SK-N-SH treated with all-trans-retinoic acid at 6 μM for 48 hours (cell line): ENCODE data around the gene TNS4.

Experiments used
- PATZ1 ChIP-seq: fragments of 250-450 bp; sonication (Bioruptor Pico); IDR thresholded peaks from 2 replicates; pipeline ENCODE4 v1.8.0; 2020; ENCODE audit warnings: mild to moderate bottlenecking, moderate library complexity, borderline replicate concordance
- TCF4 ChIP-seq: fragments of 250-450 bp; sonication (Bioruptor Pico); IDR thresholded peaks from 2 replicates; pipeline ENCODE4 v1.8.0; 2021; ENCODE audit warnings: mild to moderate bottlenecking, moderate library complexity, borderline replicate concordance
- TOX ChIP-seq: fragments of 250-450 bp; sonication (Bioruptor Pico); IDR thresholded peaks from 2 replicates; pipeline ENCODE4 v1.8.0; 2021; ENCODE audit warnings: mild to moderate bottlenecking, moderate library complexity, borderline replicate concordance
- TSHZ2 ChIP-seq: fragments of 250-450 bp; sonication (Bioruptor Pico); IDR thresholded peaks from 2 replicates; pipeline ENCODE4 v1.5.0; 2020; ENCODE audit warnings: mild to moderate bottlenecking, moderate library complexity
- ZC3H10 ChIP-seq: fragments of 250-450 bp; sonication (Bioruptor Pico); IDR thresholded peaks from 2 replicates; pipeline ENCODE4 v1.5.1; 2021; ENCODE audit warnings: mild to moderate bottlenecking, moderate library complexity
- ZFP3 ChIP-seq: fragments of 250-450 bp; sonication (Bioruptor Pico); IDR thresholded peaks from 2 replicates; pipeline ENCODE4 v1.5.0; 2020; ENCODE audit warnings: mild to moderate bottlenecking, moderate library complexity
- ZFP30 ChIP-seq: fragments of 450-650 bp; formaldehyde crosslinking; IDR thresholded peaks from 2 replicates; pipeline ENCODE4 v1.5.0; 2022; ENCODE audit warnings: mild to moderate bottlenecking, moderate library complexity

- no peak for TF ChIP-seq PATZ1
- no peak for TF ChIP-seq ZC3H10
- no peak for TF ChIP-seq TSHZ2
- no peak for TF ChIP-seq ZFP3 (CRISPR knock-in tag)
- no peak for TF ChIP-seq ZFP30 (CRISPR knock-in tag)
- no peak for TF ChIP-seq TOX (CRISPR knock-in tag)
- no peak for TF ChIP-seq TCF4 (CRISPR knock-in tag)
Observed at GRCh38 chr17:40515011-40515410, 13.6 kb upstream of the TNS4 start.
